SJCRH30 (cell line): ENCODE measurements around the gene LCN15. TPM values are rescaled to one million over a fixed set of nuclear protein-coding genes. Genes with fewer than 3 reads are reported as not detected.
"Not testable (repeated sequence)": the region's sequence is repeated elsewhere in the genome, so short reads cannot be mapped to it uniquely, and the experiment has no call there.

ENCODE experiments used
- DNase-seq, 2 experiments: peaks; one replicate each; pipeline ENCODE4 v3.0.0-alpha.2; 2015 to 2020
- H3K27ac ChIP-seq: fragments of 250-450 bp; sonication (Bioruptor Pico); 2 replicates; pipeline ENCODE4 v1.5.1; 2020; ENCODE audit warnings: mild to moderate bottlenecking, moderate library complexity
- H3K27me3 ChIP-seq: fragments of 250-450 bp; sonication (Bioruptor Pico); 2 replicates; pipeline ENCODE4 v1.5.1; 2020; ENCODE audit warnings: mild to moderate bottlenecking, moderate library complexity
- H3K36me3 ChIP-seq: fragments of 250-450 bp; sonication (Bioruptor Pico); 2 replicates; pipeline ENCODE4 v1.5.1; 2020; ENCODE audit warnings: mild to moderate bottlenecking, moderate library complexity
- H3K4me1 ChIP-seq: fragments of 250-450 bp; sonication (Bioruptor Pico); 2 replicates; pipeline ENCODE4 v1.5.1; 2020; ENCODE audit warnings: mild to moderate bottlenecking, moderate library complexity
- H3K4me3 ChIP-seq: fragments of 250-450 bp; sonication (Bioruptor Pico); 2 replicates; pipeline ENCODE4 v1.5.1; 2020; ENCODE audit warnings: mild to moderate bottlenecking, moderate library complexity
- H3K9me3 ChIP-seq: fragments of 250-450 bp; sonication (Bioruptor Pico); replicated peaks from 2 replicates; pipeline ENCODE4 v1.5.1; 2020; ENCODE audit warnings: mild to moderate bottlenecking, moderate library complexity
- total RNA-seq: library from RNA; depleted of rRNA; stranded (reverse); fragments of >200 nt; shearing (Covaris generic); gene quantifications from 2 replicates; pipeline ENCODE4 v1.2.3, GENCODE V29; 2014

LCN15 gene
- total RNA-seq, 1 experiment from 2014 or later = not detected

- DNase-seq = no peak
- peaks cover 12% of the 10 kb centered on the region for H3K27me3 ChIP-seq
- no peaks in the 10 kb centered on the region; the same call in 1 of the 2 replicates for H3K9me3 ChIP-seq
- H3K4me3 ChIP-seq = no peak overlapping the region
- no peak overlapping the region for H3K27ac ChIP-seq
- no peaks in the 10 kb centered on the region for H3K36me3 ChIP-seq
- peaks cover 12% of the 10 kb centered on the region for H3K4me1 ChIP-seq
Observed at GRCh38 chr9:136759001-136759400, 5.3 kb downstream of the LCN15 start.

- Histone ChIP-seq H3K36me3 (no peaks in the 10 kb centered on the region), H3K27me3 (peaks cover 4% of the 10 kb centered on the region; the same call in 1 of the 2 replicates), H3K9me3 (no peaks in the 10 kb centered on the region; the same call in 1 of the 2 replicates), H3K4me1 (peaks cover 12% of the 10 kb centered on the region), H3K27ac (no peak overlapping the region), H3K4me3 (no peak overlapping the region; the same call in 1 of the 2 replicates)
- DNase-seq = no peak
Observed at GRCh38 chr9:136757751-136758140, 6.6 kb downstream of the LCN15 start.

- Histone ChIP-seq H3K36me3 (no peaks in the 10 kb centered on the region), H3K4me3 (no peak overlapping the region; the same call in 1 of the 2 replicates), H3K27ac (no peak overlapping the region), H3K4me1 (peaks cover 12% of the 10 kb centered on the region), H3K27me3 (peaks cover 4% of the 10 kb centered on the region; the same call in 1 of the 2 replicates), H3K9me3 (no peaks in the 10 kb centered on the region; the same call in 1 of the 2 replicates)
- peak; percentile 53 to 61 for DNase-seq
Observed at GRCh38 chr9:136757328-136757727, 7.0 kb downstream of the LCN15 start.

- Histone ChIP-seq H3K4me3 (no peak overlapping the region), H3K36me3 (no peaks in the 10 kb centered on the region), H3K27ac (no peak overlapping the region), H3K4me1 (peaks cover 12% of the 10 kb centered on the region), H3K27me3 (peaks cover 4% of the 10 kb centered on the region; the same call in 1 of the 2 replicates), H3K9me3 (peaks cover 4% of the 10 kb centered on the region)
- DNase-seq = no peak
Observed at GRCh38 chr9:136756836-136757235, 7.5 kb downstream of the LCN15 start.

GRCh38 chr9:136756134-136756438, 8.2 kb downstream of the LCN15 start:
- DNase-seq = no peak
- H3K4me1 ChIP-seq = peaks cover 12% of the 10 kb centered on the region
- H3K9me3 ChIP-seq = peaks cover 9% of the 10 kb centered on the region
- no peak overlapping the region for H3K27ac ChIP-seq
- peaks cover 4% of the 10 kb centered on the region; the same call in 1 of the 2 replicates for H3K27me3 ChIP-seq
- no peak overlapping the region for H3K4me3 ChIP-seq
- no peaks in the 10 kb centered on the region for H3K36me3 ChIP-seq

- not testable (repeated sequence) for H3K4me3 ChIP-seq, H3K27me3 ChIP-seq, H3K9me3 ChIP-seq, H3K27ac ChIP-seq, H3K36me3 ChIP-seq
- H3K4me1 ChIP-seq = peaks cover 12% of the 10 kb centered on the region
- peak in 1 of 2 experiments; percentile 24 for DNase-seq
Observed at GRCh38 chr9:136755302-136756133, 8.8 kb downstream of the LCN15 start.

- Histone ChIP-seq H3K4me1 (peaks cover 12% of the 10 kb centered on the region), H3K9me3 (peaks cover 9% of the 10 kb centered on the region), H3K27me3 (no peaks in the 10 kb centered on the region; the same call in none of the 2 replicates), H3K4me3 (no peak overlapping the region), H3K27ac (no peak overlapping the region), H3K36me3 (no peaks in the 10 kb centered on the region)
- DNase-seq = no peak
Observed at GRCh38 chr9:136754626-136755301, 9.6 kb downstream of the LCN15 start.

GRCh38 chr9:136754059-136754572, 10.2 kb downstream of the LCN15 start:
- no peak overlapping the region for H3K4me3 ChIP-seq
- no peak for DNase-seq
- H3K36me3 ChIP-seq = no peaks in the 10 kb centered on the region
- H3K9me3 ChIP-seq = peaks cover 9% of the 10 kb centered on the region
- no peak overlapping the region for H3K27ac ChIP-seq
- H3K27me3 ChIP-seq = peaks cover 1% of the 10 kb centered on the region
- peaks cover 12% of the 10 kb centered on the region for H3K4me1 ChIP-seq

GRCh38 chr9:136753371-136754058, 10.8 kb downstream of the LCN15 start:
- Histone ChIP-seq H3K9me3 (peaks cover 9% of the 10 kb centered on the region), H3K27ac (no peak overlapping the region), H3K36me3 (no peaks in the 10 kb centered on the region), H3K27me3 (peaks cover 7% of the 10 kb centered on the region), H3K4me1 (peaks cover 12% of the 10 kb centered on the region), H3K4me3 (no peak overlapping the region)
- DNase-seq = no peak

- no peaks in the 10 kb centered on the region for H3K4me1 ChIP-seq
- H3K9me3 ChIP-seq = peaks cover 9% of the 10 kb centered on the region
- no peak overlapping the region for H3K27ac ChIP-seq
- no peak for DNase-seq
- H3K27me3 ChIP-seq = peaks cover 19% of the 10 kb centered on the region
- no peaks in the 10 kb centered on the region for H3K36me3 ChIP-seq
- no peak overlapping the region for H3K4me3 ChIP-seq
Observed at GRCh38 chr9:136751814-136752213, 12.5 kb downstream of the LCN15 start.

GRCh38 chr9:136751244-136751643, 13.1 kb downstream of the LCN15 start:
- H3K9me3 ChIP-seq = peaks cover 9% of the 10 kb centered on the region
- H3K4me3 ChIP-seq = no peak overlapping the region
- H3K27ac ChIP-seq = no peak overlapping the region
- no peaks in the 10 kb centered on the region for H3K4me1 ChIP-seq
- H3K36me3 ChIP-seq = no peaks in the 10 kb centered on the region
- DNase-seq = no peak
- peaks cover 21% of the 10 kb centered on the region for H3K27me3 ChIP-seq

- Histone ChIP-seq H3K4me3 (no peak overlapping the region), H3K27me3 (peaks cover 22% of the 10 kb centered on the region)
Observed at GRCh38 chr9:136750526-136750925, 13.8 kb downstream of the LCN15 start.

GRCh38 chr9:136748666-136749611, 15.4 kb downstream of the LCN15 start:
- no peak for DNase-seq
- no peaks in the 10 kb centered on the region for H3K36me3 ChIP-seq
- peaks cover 9% of the 10 kb centered on the region for H3K9me3 ChIP-seq
- no peak overlapping the region for H3K27ac ChIP-seq
- H3K4me3 ChIP-seq = no peak overlapping the region
- H3K27me3 ChIP-seq = peaks cover 24% of the 10 kb centered on the region
- H3K4me1 ChIP-seq = no peaks in the 10 kb centered on the region

More at GRCh38 chr9:136750526-136750925, 13.8 kb downstream of the LCN15 start:
- Histone ChIP-seq H3K4me1 (no peaks in the 10 kb centered on the region), H3K36me3 (no peaks in the 10 kb centered on the region), H3K27ac (no peak overlapping the region), H3K9me3 (peaks cover 9% of the 10 kb centered on the region)
- no peak for DNase-seq

GRCh38 chr9:136748201-136748600, 16.1 kb downstream of the LCN15 start, which contains the start of gene LCN6:
Gene LCN6, minus strand, starts transcription at chr9:136748525. Its CDS starts 42 bp downstream, at chr9:136748483.
- Histone ChIP-seq H3K36me3 (no peaks in the 10 kb centered on the region), H3K4me1 (no peaks in the 10 kb centered on the region), H3K27ac (no peak within 1 kb of the TSS), H3K9me3 (peaks cover 9% of the 10 kb centered on the region), H3K27me3 (peaks cover 24% of the 10 kb centered on the region), H3K4me3 (no peak within 1 kb of the TSS)
- no peak for DNase-seq
